HG02610 (cell line): ENCODE results near the gene ACAP2.

Experiments
- ATAC-seq: cut with Tn5 transposase; IDR thresholded peaks from one replicate; pipeline ENCODE4 v1.9.1; 2021; ENCODE audit warnings: mild to moderate bottlenecking, moderate library complexity; ENCODE audit not compliant: unreplicated experiment

The ACAP2 gene

GRCh38 chr3:195224980-195225580 lies 217.7 kb downstream of the ACAP2 start:
- no peak for ATAC-seq
